Hepatocyte (in vitro differentiated cells): ENCODE data around the gene FAM240A.

Experiments used
- CTCF ChIP-seq: fragments of 200-600 bp; sonication (generic); IDR thresholded peaks from 2 replicates; pipeline ENCODE4 v1.5.1; 2016; ENCODE audit warnings: antibody characterized with exemption, mild to moderate bottlenecking; ENCODE audit not compliant: poor library complexity
- EZH2 ChIP-seq: fragments of 200-600 bp; sonication (generic); IDR thresholded peaks from 2 replicates; pipeline ENCODE4 v1.6.1; 2016; ENCODE audit warnings: antibody characterized with exemption, mild to moderate bottlenecking, borderline replicate concordance

- TF ChIP-seq EZH2 = no peak
- no peak for TF ChIP-seq CTCF
Measured at GRCh38 chr3:46617941-46618340, 5.6 kb downstream of the FAM240A start.
